Muscle layer of colon (tissue), 2 donors: ENCODE data around the gene TLR8.

ENCODE experiments used
- H3K27ac ChIP-seq: one replicate; pipeline ENCODE4 v1.7.0; 2013; ENCODE audit warnings: low read depth, mild to moderate bottlenecking, low read length, moderate library complexity
- H3K27me3 ChIP-seq, 2 donors: one replicate each; pipeline ENCODE4 v1.7.0; 2013; ENCODE audit warnings: low read length in 2 of 2, mild to moderate bottlenecking in 2 of 2; ENCODE audit not compliant: insufficient read depth in 2 of 2, control insufficient read depth in 1 of 2
- H3K36me3 ChIP-seq: one replicate; pipeline ENCODE4 v1.7.0; 2013; ENCODE audit warnings: mild to moderate bottlenecking, low read length; ENCODE audit not compliant: insufficient read depth
- H3K4me1 ChIP-seq: one replicate; pipeline ENCODE4 v1.7.0; 2013; ENCODE audit warnings: mild to moderate bottlenecking, low read length; ENCODE audit not compliant: insufficient read depth
- H3K4me3 ChIP-seq, 2 donors: one replicate each; pipeline ENCODE4 v1.7.0; 2013; ENCODE audit warnings: low read length in 2 of 2, low read depth in 1 of 2, mild to moderate bottlenecking in 1 of 2, moderate library complexity in 1 of 2
- H3K9ac ChIP-seq: one replicate; pipeline ENCODE4 v1.7.0; 2013; ENCODE audit warnings: low read length
- H3K9me3 ChIP-seq: one replicate; pipeline ENCODE4 v1.7.0; 2013; ENCODE audit warnings: mild to moderate bottlenecking, low read length
- donor health status: abdominal sarcoma.
- donor health status: Adenocarcinoma of cecum.

Gene TLR8

DNA sequence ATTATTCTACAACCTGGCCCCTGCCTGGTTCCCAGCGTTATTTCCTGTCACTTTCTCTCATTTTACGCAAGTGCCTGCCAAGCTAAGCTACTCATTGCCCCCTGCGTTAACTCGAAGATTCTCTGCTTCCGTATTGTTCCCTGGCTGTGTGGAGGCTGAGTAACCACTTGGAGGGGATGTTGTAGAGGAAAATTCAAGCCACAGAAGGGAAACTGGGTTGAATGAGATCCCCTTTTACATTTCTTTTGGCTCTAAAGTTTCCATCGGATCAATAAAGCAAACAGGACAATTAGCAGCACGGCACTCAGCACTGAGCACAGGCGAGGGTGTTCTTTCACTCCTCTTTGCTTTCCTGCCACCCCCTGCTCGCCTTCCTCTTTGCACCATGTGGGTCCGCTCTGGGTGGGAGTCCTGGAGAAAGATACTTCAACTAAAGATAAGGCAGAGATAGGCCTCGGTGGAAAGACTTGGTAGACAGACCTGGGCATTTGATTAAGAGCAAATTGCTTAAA lies 64.3 kb downstream of the TLR8 start:
- Histone ChIP-seq H3K4me1 (no peaks in the 10 kb centered on the region), H3K9ac (no peak overlapping the region)

DNA sequence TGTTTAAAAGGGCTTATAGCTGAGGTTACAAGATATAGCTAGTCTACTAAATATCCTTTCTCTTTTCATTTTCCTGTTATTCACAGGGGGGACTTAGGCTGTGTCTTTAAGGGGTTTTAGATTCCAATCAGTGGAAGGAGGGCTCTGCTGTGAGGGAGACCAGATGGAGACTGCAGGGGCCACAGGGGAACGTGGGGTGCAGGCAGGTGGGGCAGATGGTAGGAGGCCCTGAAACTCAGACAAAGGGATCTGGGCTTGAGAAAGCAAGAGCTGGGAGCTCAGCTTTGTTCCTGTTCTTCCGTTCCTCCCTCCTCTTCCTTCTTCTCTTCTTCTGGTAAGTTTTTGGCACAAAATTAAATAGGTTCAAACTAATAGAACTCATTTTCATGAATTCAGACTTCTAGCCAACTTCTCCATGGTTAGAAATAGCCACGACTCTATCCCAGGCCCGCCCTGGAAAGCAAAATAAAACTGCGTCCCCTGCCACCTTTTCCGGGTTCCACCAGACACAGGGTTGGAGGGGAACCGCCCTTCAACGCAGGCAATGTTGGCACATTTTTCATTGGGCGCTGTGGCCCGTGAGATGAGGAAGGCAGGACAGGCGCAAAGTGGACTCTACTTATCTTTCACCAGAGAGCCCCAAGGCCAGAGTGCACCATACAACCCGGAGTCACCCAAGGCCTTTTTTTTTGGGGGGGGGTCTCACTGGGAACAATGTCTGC lies 65.0 kb downstream of the TLR8 start:
- H3K27me3 ChIP-seq: peaks cover 0 to 7% of the 10 kb centered on the region in 2 donors
- no peaks in the 10 kb centered on the region for H3K4me1 ChIP-seq
- H3K4me3 ChIP-seq: no peak overlapping the region
- H3K27ac ChIP-seq: no peak overlapping the region
- H3K9ac ChIP-seq: no peak overlapping the region
- no peaks in the 10 kb centered on the region for H3K36me3 ChIP-seq
- no peaks in the 10 kb centered on the region for H3K9me3 ChIP-seq

More for the DNA sequence above, 64.3 kb downstream of the TLR8 start:
- H3K9me3 ChIP-seq: no peaks in the 10 kb centered on the region
- peaks cover 0 to 7% of the 10 kb centered on the region in 2 donors for H3K27me3 ChIP-seq
- H3K36me3 ChIP-seq: no peaks in the 10 kb centered on the region
- no peak overlapping the region for H3K4me3 ChIP-seq
- H3K27ac ChIP-seq: no peak overlapping the region

DNA sequence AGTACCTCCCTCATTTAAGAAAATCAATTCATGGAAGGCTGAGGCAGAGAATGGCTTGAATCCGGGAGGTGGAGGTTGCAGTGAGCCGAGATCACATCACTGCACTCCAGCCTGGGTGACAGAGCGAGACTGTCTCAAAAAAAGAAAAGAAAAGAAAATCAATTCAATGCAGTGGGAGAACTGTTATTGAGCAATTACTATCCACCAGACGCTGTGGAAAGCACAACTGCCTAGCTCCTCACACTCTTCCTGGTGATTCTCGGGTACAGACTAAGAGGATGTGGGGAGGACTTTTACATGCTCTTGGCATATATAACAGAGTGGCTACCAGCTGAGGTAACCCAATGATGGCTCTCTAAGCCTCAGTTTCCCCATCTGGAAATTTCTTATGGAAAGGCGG lies 65.8 kb downstream of the TLR8 start:
- Histone ChIP-seq H3K27me3 (peaks cover 0 to 7% of the 10 kb centered on the region in 2 donors), H3K4me1 (no peaks in the 10 kb centered on the region), H3K27ac (no peak overlapping the region), H3K9ac (no peak overlapping the region), H3K36me3 (no peaks in the 10 kb centered on the region), H3K4me3 (no peak overlapping the region), H3K9me3 (no peaks in the 10 kb centered on the region)
